CD4-positive, alpha-beta T cell treated with Interleukin-2 at 100 ng/mL for 4 hours (primary cell): Measurements from ENCODE around the gene SARNP.
"Not testable (repeated sequence)": the region's sequence is repeated elsewhere in the genome, so short reads cannot be mapped to it uniquely, and the experiment has no call there.

Experiments
- DNase-seq: peaks from one replicate; pipeline ENCODE4 v3.0.0-alpha.2; 2020; ENCODE audit warnings: low spot score

SARNP gene

GRCh38 chr12:55839345-55840140 lies 22.0 kb upstream of the SARNP start:
- no peak for DNase-seq

GRCh38 chr12:55838361-55838760 lies 20.8 kb upstream of the SARNP start:
- DNase-seq = no peak

GRCh38 chr12:55834400-55834799 lies 16.9 kb upstream of the SARNP start:
- DNase-seq = not testable (repeated sequence)

GRCh38 chr12:55833056-55833455 lies 15.5 kb upstream of the SARNP start:
- no peak for DNase-seq

GRCh38 chr12:55831447-55831815 lies 13.9 kb upstream of the SARNP start:
- no peak for DNase-seq

GRCh38 chr12:55830601-55831446 lies 13.3 kb upstream of the SARNP start:
- peak; percentile 60 for DNase-seq

- peak; percentile 16 for DNase-seq
Observed at GRCh38 chr12:55829967-55830600, 12.6 kb upstream of the SARNP start.

GRCh38 chr12:55828357-55828756 lies 10.8 kb upstream of the SARNP start:
- DNase-seq = no peak

GRCh38 chr12:55827806-55828205 lies 10.3 kb upstream of the SARNP start:
- DNase-seq = no peak

GRCh38 chr12:55824726-55825125 lies 7.2 kb upstream of the SARNP start:
- DNase-seq = no peak

GRCh38 chr12:55823419-55823818 lies 5.9 kb upstream of the SARNP start:
- DNase-seq = no peak

- DNase-seq = no peak
Observed at GRCh38 chr12:55822228-55822627, 4.7 kb upstream of the SARNP start.

GRCh38 chr12:55820679-55821078 lies 3.2 kb upstream of the SARNP start:
- no peak for DNase-seq

- DNase-seq = no peak
Observed at GRCh38 chr12:55818886-55819285, 1.4 kb upstream of the SARNP start.

- DNase-seq = no peak
Observed at GRCh38 chr12:55818140-55818728, 710 bp upstream of the SARNP start.

GRCh38 chr12:55816881-55817344 lies 611 bp downstream of the SARNP start:
- no peak for DNase-seq

GRCh38 chr12:55815473-55815872 lies 2.1 kb downstream of the SARNP start:
- DNase-seq = no peak

- DNase-seq = no peak
Observed at GRCh38 chr12:55814257-55814656, 3.3 kb downstream of the SARNP start.

- no peak for DNase-seq
Observed at GRCh38 chr12:55812088-55812487, 5.4 kb downstream of the SARNP start.

- DNase-seq = no peak
Observed at GRCh38 chr12:55809274-55809673, 8.2 kb downstream of the SARNP start.

- DNase-seq = no peak
Observed at GRCh38 chr12:55806982-55807381, 10.5 kb downstream of the SARNP start.

- no peak for DNase-seq
Observed at GRCh38 chr12:55797550-55797949, 20.0 kb downstream of the SARNP start.
